ACHN (cell line): ENCODE results near the gene FSD1L.

Experiments
- DNase-seq: peaks from one replicate; pipeline ENCODE4 v3.0.0-alpha.2; 2015
- in situ Hi-C: cut with HindIII; loops from 2 replicates; pipeline ENCODE4 v1.10.0; 2017; ENCODE audit warnings: low sequenced_read_pairs, low pct_ligation_motif_present, low pct_unique_long_range_greater_than_20kb

Gene FSD1L

DNA sequence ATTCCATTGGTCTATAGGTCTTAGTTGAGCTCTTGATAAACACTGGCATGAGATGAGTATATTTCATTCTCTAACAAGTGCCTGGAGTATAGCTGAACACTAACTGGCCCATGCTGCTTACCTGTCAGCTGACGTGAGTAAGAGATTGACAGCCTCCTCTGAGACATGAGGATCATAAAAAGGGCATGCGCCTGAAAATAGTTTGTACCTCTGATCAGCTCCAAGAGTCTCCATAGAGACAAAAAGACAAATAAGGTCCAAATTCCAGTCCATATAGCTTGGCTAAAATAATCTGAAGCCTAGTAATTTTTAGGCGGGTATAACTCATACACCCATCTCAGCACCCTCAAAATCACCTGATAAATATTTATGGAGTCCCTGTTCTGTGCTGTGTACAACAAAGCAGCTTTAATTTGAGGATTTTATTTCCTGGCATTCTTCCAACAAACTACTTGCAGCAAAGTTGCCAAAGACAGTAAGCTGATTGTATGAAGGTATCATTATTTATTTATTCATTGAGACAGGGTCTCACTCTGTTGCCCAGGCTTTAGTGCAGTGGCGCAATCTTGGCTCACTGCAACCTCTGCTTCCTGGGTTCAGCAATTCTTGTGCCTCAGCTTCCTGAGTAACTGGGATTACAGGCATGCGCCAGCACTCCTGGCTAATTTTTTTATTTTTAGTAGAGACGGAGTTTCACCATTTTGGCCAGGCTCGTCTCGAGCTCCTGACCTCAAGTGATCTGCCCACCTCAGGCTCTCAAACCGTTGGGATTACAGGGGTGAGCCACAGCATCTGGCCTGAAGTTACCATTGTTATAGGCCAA, 16.2 kb upstream of the FSD1L start:
- DNase-seq = no peak
- in situ Hi-C loops = no loop called here

DNA sequence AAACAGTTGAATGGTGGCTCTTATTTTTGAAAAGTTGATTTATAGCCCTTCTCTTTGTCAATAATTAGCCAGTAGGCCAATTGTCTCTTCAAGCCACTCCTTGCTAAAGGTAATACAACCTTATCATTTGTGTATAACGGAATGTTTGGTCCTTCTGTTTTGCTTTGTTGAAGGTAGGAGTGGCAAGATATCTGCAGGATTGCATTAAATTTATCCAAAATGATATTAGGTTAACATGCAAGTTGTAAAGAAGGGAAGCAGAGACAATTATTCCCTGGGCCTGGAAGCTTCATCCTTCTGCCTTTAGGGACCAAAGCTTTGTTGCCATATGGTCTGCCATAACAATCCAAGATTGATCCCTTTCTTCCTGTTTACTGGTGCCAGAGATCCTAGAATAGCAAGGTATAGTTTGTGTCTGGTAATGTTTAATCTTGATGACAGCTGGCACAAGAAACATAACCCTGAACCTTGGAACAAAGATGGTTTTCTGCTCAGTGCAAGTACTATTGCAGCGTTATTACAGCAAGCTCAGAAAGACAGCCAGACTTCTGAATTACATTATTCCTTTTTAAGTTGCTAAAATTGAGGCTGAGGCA, 15.5 kb upstream of the FSD1L start:
- in situ Hi-C loops = no loop called here
- no peak for DNase-seq

DNA sequence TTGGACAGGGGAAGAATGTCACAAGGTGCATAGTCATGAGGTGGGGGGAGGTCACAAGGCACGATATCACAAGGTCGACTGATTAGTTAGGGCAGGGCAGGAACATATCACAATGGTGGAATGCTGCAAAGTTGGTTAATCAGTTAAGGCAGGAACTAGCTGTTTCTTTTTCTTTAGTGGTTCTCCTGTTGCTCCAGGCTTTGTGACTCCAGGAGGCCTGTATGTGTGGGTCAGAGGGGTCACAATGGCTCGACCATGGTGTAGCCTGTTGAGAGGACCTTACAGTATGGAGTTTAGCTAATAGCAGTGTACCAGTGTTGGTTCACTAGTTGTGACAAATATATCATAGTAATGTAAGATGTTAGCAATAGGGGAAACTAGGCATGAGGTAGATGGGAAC, 12.4 kb upstream of the FSD1L start:
- in situ Hi-C loops = no loop called here

DNA sequence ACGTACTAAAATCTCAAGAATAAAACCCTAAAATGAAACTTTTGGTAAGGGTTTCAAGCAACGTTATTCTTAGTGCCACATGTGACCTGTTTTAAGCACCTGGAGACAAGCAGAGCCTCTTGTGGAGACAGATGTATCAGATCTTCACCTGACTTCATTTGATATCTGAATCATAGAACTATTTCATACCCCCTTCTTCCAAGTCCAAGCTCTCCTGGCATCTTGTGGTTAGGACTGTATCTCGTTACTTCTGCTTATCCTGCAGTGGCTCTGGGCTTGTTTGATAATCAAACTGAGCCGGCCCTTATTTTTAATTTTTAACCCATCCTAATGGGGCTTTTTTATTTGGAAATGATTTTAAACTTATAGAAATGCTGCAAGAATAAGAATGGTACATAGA, 11.1 kb upstream of the FSD1L start:
- no peak for DNase-seq
- in situ Hi-C loops = no loop called here

More for the DNA sequence above, 12.4 kb upstream of the FSD1L start:
- no peak for DNase-seq

DNA sequence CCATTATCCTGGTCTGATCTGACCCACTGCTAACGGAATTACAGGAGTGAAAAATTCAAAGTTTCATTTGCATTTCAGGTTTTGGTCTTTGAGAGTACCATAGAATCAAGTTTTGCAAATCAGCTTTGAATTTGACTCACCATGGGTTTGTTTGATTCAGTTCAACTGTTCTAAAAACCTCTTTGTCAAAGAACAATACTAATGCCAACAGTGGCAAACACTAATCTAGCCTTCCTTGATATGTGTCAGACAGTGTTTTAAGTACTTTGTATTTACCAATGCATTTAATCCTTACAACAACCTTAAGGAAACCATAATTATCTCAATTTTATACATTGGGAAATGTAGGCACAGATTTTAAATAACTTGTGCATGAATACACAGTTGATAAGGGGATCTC, 10.1 kb upstream of the FSD1L start:
- in situ Hi-C loops = no loop called here
- DNase-seq = no peak

DNA sequence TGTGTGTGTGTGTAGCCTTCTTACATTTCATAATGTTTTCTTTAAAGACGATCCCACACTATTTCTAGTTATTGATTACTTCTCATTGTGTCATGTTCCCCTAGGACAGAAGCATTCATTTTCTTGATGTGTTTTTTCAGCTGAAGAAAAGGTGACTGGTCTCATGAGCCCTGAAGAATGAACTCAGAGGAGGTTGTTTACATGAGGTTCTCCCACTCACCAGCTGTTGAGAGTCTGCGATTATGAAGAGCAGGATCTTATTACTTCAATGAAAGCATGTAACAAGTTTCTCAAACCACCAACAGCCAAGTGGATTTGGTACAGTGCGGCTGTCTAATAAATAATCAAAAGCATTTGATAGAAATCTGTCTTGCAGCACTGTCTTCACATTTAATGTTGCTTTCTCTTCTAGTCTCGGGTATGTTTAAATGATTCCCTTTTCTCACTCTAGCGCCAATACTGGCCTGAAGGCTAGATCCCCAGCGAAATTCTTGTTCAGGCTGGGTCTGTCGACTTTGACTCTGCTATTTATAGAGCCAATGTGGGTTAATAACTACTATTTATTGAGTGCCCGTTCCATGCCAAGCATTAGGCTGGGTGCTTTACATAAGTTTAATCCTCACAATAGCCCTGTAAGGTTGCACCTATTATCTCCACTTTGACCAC, 9.6 kb upstream of the FSD1L start:
- in situ Hi-C loops = no loop called here
- DNase-seq = no peak

DNA sequence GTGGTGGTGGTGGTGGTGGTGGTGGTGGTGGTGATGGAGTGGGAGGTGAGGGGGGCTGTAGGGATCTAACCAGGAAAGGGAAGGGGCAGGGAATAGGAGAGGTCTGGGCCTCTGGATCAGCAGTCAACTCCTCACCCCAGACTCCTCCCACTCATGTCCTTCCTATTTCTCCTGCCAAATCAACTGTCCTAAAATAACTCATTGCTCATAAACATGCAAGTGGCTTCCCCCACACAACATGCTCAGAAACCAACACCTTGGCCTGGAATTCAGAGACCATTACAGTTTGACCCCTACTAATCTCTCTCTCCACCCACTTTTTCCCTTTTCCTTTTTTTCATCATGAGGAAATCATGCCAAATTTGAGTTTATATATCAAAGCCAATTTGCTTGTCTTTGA, 8.4 kb upstream of the FSD1L start:
- no peak for DNase-seq
- in situ Hi-C loops = no loop called here

DNA sequence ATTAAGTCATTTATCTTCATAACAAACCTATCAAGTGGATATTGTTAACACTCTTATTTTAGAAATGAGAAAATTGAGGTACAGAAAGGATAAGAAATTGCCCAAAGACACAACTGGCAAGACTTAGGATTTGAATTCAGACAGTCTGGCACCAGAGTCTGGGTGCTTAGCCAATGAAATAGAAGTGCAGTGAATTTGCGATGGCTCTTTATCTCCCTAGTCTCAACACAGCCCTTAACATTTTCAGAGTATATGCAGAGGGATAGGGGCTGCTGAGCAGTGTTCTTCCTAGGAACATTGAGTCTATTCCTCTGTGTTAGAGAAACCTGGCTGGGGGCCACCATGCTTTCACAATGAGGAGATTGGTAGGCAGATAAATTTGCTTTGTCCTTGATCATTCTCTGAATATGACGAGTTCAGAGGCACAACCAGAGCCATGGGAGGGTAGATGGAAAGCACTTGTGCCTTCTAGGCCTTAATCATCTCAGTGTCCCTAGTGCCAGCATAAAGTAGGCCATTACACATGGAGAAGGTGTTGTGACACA, 6.1 kb upstream of the FSD1L start:
- in situ Hi-C loops = no loop called here
- DNase-seq = no peak

DNA sequence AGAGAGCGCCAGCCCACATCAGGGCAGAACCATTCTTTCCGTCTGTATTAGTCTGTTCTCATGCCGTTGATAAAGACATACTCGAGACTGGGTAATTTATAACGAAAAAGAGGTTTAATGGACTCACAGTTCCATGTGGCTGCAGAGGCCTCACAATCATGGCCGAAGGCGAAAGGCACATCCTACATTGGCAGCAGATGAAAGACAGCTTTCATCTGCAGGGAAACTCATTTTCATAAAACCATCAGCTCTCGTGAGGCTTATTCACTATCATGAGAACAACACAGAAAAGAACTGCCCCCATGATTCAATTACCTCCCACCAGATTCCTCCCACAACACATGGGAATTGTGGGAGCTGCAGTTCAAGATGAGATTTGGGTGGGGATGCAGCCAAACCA, 4.7 kb upstream of the FSD1L start:
- DNase-seq = no peak
- in situ Hi-C loops = no loop called here

DNA sequence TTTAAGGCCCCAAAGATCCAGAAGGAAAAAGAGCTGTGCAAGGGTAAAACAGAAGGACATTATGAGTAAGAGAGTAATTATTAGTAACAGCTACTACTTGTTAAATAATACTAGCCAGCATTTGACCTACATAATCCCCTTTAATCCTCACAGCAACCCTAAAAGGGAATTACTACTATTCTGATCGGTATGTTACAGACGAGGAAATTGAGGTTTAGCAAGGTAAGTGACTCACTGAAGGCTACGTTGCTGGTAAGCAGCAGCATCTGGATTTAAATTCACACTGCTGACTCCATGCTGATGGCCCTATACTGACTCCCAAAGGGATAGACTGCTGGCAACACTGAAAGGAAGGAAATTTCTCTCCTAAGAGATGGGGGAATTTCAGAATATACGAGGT, 3.7 kb upstream of the FSD1L start:
- in situ Hi-C loops = no loop called here
- no peak for DNase-seq

DNA sequence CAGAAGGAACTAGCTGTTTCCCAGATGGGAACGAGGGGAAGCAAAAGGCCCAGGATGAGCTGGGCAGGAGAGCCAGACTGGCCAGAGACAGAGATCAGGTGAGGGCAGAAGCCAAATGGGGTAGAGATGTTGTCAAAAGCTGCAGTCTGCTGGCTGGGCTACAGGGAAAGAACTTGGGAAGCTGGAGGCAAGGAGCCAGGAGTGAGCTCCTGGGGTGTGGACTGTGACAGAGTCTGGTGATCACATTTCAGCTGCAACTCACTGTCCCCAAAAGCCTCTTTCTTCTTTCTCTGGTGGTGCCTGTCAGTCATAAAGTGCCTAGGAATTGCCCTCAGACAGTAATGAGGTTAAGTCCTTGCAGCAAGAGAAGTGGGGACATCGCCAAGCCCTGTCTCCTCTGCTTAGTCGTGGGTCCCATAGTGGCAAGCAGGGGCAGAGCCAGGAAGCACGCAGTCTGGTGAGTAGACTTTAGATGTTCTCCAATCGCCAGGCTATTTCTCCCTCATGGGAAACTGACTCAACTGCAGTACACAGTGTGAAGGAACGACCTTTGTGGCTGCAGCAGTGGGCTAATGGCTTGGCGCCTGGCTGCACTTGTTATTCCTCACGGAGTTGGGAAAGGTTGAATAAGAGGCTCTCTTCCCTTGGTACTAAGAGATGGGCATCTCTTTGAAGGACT, 2.5 kb upstream of the FSD1L start:
- no peak for DNase-seq
- in situ Hi-C loops = no loop called here

DNA sequence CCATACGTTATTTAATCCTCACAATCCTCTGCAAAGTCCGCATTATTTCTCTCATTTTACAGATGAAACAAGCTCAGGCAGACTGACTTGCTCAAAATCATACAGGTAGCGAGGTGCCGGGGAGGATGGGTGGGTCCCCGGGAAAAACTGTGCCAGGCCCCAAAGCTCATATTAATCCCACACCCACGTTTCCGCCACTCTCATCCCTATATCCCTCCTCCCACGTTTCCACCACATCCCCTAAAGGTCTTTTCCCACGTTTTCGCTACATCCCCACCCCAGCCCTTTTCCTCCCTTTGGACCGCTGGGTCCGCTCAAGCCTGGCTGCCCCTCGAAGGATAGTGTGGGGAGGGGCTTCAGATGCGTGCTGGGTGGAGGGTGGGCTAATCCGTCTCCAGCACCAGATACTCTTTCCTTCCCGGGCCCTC, 434 bp upstream of the FSD1L start:
- in situ Hi-C loops = no loop called here
- no peak for DNase-seq

DNA sequence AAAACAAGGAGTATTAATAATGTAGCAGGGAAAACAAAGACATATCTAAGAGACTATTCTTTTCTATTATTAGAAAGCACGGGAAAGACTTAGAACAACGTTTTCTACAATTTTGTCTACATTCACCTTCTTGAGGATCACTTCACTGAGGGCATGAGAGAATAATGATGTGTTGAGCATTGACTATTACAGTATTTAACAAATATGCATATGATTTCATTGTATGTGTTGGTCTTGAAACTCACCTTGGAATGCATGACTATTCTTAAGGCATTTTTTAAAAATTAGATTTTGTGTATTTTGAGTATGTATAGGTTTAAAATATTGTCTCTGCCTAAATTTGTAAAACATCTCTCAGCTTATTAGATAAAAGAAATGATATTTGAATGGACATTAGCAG, 1.2 kb downstream of the FSD1L start:
- DNase-seq = no peak
- in situ Hi-C loops = no loop called here

DNA sequence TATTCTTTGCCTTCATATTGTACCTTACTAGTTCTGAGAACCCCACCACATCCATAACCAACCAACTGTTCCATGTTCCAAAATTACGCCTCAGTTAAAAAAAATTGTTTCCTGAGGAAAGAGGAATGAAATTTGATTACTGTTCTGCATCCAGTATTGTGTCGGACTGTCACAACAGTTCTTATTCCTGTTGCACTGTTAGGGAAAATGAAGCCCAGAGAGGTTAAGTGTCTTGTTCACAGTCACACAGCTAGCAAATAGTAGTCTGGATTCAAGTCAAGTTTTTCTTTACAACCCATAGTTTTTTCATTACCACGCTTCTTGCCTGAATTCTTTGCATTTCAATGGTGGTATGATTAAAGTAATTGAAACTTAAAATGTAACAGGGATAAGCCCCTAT, 4.4 kb downstream of the FSD1L start:
- in situ Hi-C loops = no loop called here
- no peak for DNase-seq

DNA sequence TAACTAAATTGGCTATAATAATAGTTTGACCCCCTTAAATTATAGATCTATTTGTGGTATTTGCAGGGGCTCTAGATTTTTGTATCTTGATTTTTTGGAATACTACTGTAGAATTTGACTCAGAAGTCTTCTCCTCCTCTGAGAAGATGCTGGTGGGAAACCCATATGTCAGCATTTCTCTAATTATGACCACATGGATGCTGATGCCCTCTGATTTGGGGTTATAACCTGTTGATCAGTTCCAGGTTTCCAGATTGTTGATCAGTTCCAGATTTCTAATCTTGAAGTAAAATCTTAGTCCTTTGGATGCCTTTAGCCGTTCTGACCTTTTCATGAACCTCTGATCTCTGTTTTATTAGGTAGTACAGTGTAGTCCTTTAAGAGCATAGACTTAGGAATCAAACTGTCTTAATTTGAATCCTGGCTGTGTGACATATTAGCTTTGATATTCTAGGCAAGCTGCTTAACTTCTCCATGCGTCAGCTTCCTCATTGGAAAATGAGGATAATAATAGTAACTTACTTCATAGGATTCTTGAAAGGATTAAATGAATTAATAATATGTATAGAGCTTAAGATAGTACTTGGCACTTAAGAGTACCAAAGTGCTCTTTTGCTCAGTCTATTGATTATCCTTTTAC, 8.1 kb downstream of the FSD1L start:
- DNase-seq = no peak
- in situ Hi-C loops = no loop called here

DNA sequence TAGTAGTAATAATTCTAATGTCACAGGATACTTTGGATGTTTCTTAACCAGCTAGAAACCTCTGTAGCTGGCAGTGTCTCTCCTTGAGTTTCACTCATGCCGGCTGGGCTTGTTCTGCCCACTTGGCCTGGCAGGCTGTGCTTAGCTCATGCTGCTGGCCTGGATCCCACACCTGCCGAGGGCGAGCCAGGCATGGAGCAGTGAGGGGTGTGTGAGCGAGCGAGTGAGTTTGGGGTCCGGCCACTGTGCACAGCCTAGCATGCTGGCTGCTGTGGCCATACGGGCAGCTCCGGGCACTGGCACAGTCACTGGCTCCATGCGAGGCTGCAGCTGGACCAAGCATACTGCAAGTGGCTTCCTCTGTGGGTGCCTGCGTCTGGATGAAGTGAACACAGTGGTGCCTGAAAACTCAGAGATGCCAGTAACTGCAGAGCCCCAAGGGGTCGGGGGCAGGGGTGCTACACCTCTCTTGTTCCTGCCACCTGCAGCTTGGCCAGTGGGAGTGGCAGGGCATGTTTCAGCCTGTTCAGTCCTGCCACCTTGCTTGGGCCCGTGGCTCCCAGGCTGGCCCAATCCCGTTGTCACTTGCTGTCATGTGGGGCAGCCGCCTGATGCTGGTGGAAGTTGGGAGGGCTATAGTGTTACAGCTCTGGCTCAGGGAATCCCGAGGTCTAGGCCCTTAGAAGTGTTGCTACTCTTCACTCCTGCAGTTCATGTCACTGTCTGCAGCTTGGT, 9.9 kb downstream of the FSD1L start:
- no peak for DNase-seq
- in situ Hi-C loops = no loop called here

DNA sequence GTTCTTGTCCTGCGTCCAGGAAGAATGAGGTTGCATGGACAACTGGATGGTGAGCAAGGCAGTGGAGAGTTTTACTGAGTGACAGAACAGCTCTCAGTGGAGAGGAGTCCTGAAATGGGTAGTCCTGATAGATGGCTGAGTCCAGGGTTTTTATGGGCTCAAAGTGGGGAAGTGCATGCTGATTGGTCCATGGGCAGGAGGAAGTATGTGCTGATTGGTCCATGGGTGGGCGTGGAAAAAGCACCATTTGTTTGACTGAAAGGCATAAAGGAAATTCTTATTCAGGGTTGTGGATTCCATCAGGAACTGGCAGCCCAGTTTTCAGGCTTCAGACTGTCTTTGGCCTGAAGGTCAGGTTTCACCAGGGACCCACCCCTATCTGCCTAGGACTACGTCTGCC, 10.6 kb downstream of the FSD1L start:
- DNase-seq = no peak
- in situ Hi-C loops = no loop called here

DNA sequence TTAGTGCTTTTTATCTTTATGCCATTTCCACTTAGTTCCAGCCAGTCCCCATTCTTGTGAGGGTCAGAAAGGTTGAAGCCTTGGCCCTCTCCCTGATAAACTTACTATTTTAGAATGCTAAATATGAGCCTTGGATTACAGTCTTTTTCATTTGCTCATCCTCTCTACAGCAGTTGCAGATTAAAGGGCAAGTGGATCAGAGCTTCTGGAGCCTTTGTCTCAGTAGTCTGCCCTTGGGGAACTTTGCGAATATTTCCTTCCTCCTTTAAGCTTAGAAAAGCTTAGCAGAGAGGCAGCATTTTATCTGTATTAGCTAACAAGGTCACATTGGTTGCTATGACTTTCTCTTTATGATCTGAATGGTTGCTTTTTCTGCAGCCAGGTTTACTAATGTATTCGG, 11.5 kb downstream of the FSD1L start:
- in situ Hi-C loops = no loop called here

More for the DNA sequence above, 11.5 kb downstream of the FSD1L start:
- DNase-seq = no peak
